WTC11 (cell line): ENCODE results near the gene TIAM2. TPM values are rescaled to one million over a fixed set of nuclear protein-coding genes. Genes with fewer than 3 reads are reported as not detected.

Source experiments
- ATAC-seq: fragments of 200-7000 bp; cut with Tn5 transposase; 2 replicates; pipeline ENCODE4 v1.10.0; 2021; ENCODE audit warnings: mild to moderate bottlenecking, moderate library complexity
- CTCF ChIA-PET: fragments of 300-600 bp; sonication (Branson Sonifier 250); formaldehyde crosslinking; loops from one replicate; lab custom pipeline; 2021; ENCODE audit warnings: antibody characterized with exemption; lab: Charles Lee
- POLR2A ChIA-PET: fragments of 350-600 bp; sonication (Branson Sonifier 250); formaldehyde crosslinking; loops from one replicate; lab custom pipeline; 2021; ENCODE audit warnings: antibody characterized with exemption; lab: Charles Lee
- DNase-seq: peaks from one replicate; pipeline ENCODE4 v3.0.0; 2021; ENCODE audit warnings: low spot score
- H3K27ac Mint-ChIP-seq: 2 replicates; pipeline ENCODE4 v1.8.0; 2021; ENCODE audit warnings: mixed read lengths
- H3K27me3 Mint-ChIP-seq: 2 replicates; pipeline ENCODE4 v1.8.0; 2021; ENCODE audit warnings: low read depth, mild to moderate bottlenecking, moderate library complexity, mixed read lengths
- H3K36me3 Mint-ChIP-seq: 2 replicates; pipeline ENCODE4 v1.8.0; 2021; ENCODE audit warnings: mixed read lengths
- H3K4me1 Mint-ChIP-seq: 2 replicates; pipeline ENCODE4 v1.8.0; 2022; ENCODE audit warnings: mixed read lengths
- H3K4me3 Mint-ChIP-seq: 2 replicates; pipeline ENCODE4 v1.8.0; 2021; ENCODE audit warnings: mild to moderate bottlenecking, moderate library complexity, mixed read lengths
- H3K9me3 Mint-ChIP-seq: 2 replicates; pipeline ENCODE4 v1.8.0; 2021; ENCODE audit warnings: mixed read lengths
- ELF4 ChIP-seq: sonication (generic); formaldehyde crosslinking; IDR thresholded peaks from 2 replicates; pipeline ENCODE4 v1.8.1; 2022; ENCODE audit warnings: low read depth, mild to moderate bottlenecking, moderate library complexity, missing genetic modification reagents
- GRHL2 ChIP-seq: fragments of 250-450 bp; sonication (Bioruptor Pico); IDR thresholded peaks from 2 replicates; pipeline ENCODE4 v1.8.0; 2022; ENCODE audit warnings: mild to moderate bottlenecking, moderate library complexity; ENCODE audit not compliant: insufficient replicate concordance, severe bottlenecking
- GTF2I ChIP-seq: fragments of 250-450 bp; sonication (Bioruptor Pico); conservative IDR thresholded peaks from 2 replicates; pipeline ENCODE4 v1.4.0; 2021; ENCODE audit warnings: mild to moderate bottlenecking
- HMGXB4 ChIP-seq: sonication (generic); formaldehyde crosslinking; IDR thresholded peaks from 2 replicates; pipeline ENCODE4 v1.8.1; 2023; ENCODE audit warnings: mild to moderate bottlenecking, moderate library complexity, missing genetic modification reagents
- JAZF1 ChIP-seq: fragments of 250-450 bp; sonication (Bioruptor Pico); IDR thresholded peaks from 2 replicates; pipeline ENCODE4 v1.9.0; 2021; ENCODE audit warnings: moderate library complexity, mild to moderate bottlenecking, inconsistent platforms
- MAX ChIP-seq: sonication (generic); formaldehyde crosslinking; IDR thresholded peaks from 2 replicates; pipeline ENCODE4 v1.8.0; 2022; ENCODE audit warnings: mild to moderate bottlenecking, missing genetic modification reagents
- MYBL2 ChIP-seq: sonication (generic); formaldehyde crosslinking; IDR thresholded peaks from 2 replicates; pipeline ENCODE4 v1.8.1; 2023; ENCODE audit warnings: mild to moderate bottlenecking, moderate library complexity, missing genetic modification reagents
- SP1 ChIP-seq: sonication (generic); formaldehyde crosslinking; conservative IDR thresholded peaks from 2 replicates; pipeline ENCODE4 v1.8.1; 2022; ENCODE audit warnings: missing genetic modification reagents
- TCF7 ChIP-seq: sonication (generic); formaldehyde crosslinking; IDR thresholded peaks from 2 replicates; pipeline ENCODE4 v1.8.0; 2022; ENCODE audit warnings: mild to moderate bottlenecking, low read depth, missing genetic modification reagents, moderate library complexity
- TP53 ChIP-seq: sonication (generic); formaldehyde crosslinking; IDR thresholded peaks from 2 replicates; pipeline ENCODE4 v1.8.1; 2023; ENCODE audit warnings: mild to moderate bottlenecking, missing genetic modification reagents
- ZNF121 ChIP-seq: sonication (generic); formaldehyde crosslinking; IDR thresholded peaks from 2 replicates; pipeline ENCODE4 v1.8.0; 2023; ENCODE audit warnings: missing genetic modification reagents
- ZNF263 ChIP-seq: sonication (generic); formaldehyde crosslinking; IDR thresholded peaks from 2 replicates; pipeline ENCODE4 v1.8.1; 2022; ENCODE audit warnings: low read depth, mild to moderate bottlenecking, moderate library complexity, missing genetic modification reagents
- total RNA-seq: library from RNA; stranded (reverse); gene quantifications from 3 replicates; pipeline ENCODE4 v1.2.3, GENCODE V29; 2021
- TF ChIP-seq, protein P1 (sequence below): fragments of 250-450 bp; sonication (Bioruptor Pico); IDR thresholded peaks from 2 replicates; pipeline ENCODE4 v1.8.0; 2021; ENCODE audit warnings: mild to moderate bottlenecking
- TF ChIP-seq, protein P2 (sequence below): sonication (generic); formaldehyde crosslinking; IDR thresholded peaks from 2 replicates; pipeline ENCODE4 v1.8.0; 2022; ENCODE audit warnings: mild to moderate bottlenecking, missing genetic modification reagents

TIAM2 gene
- total RNA-seq, 1 experiment from 2014 or later, result 15.1 TPM

- TF ChIP-seq JAZF1 (CRISPR knock-in tag), result no peak
- no peak for TF ChIP-seq GTF2I (CRISPR knock-in tag)
Observed at GRCh38 chr6:154974485-154975149, 20.5 kb upstream of the TIAM2 start (continued).

GRCh38 chr6:154977588-154977987 is 17.5 kb upstream of the TIAM2 start:
- ChIA-PET POLR2A (no interaction called here), CTCF (interaction anchor here (1.0 kb wide), 1 partner anchor 302 kb away, joined by 3 read pairs; no protein-coding TSS in a partner anchor)
- Mint-ChIP-seq H3K9me3 (0 out of 2 replicates have a peak, but pooled peaks cover 7% of the 10 kb centered on the region), H3K36me3 (no peaks in the 10 kb centered on the region; the same call in 1 of the 2 replicates), H3K4me3 (no peak overlapping the region), H3K4me1 (no peaks in the 10 kb centered on the region), H3K27ac (no peak overlapping the region), H3K27me3 (no peaks in the 10 kb centered on the region)
- ATAC-seq, result no peak
- no peak for TF ChIP-seq JAZF1 (CRISPR knock-in tag)
- no peak for TF ChIP-seq TP53 (CRISPR knock-in tag)
- TF ChIP-seq, protein P1, sequence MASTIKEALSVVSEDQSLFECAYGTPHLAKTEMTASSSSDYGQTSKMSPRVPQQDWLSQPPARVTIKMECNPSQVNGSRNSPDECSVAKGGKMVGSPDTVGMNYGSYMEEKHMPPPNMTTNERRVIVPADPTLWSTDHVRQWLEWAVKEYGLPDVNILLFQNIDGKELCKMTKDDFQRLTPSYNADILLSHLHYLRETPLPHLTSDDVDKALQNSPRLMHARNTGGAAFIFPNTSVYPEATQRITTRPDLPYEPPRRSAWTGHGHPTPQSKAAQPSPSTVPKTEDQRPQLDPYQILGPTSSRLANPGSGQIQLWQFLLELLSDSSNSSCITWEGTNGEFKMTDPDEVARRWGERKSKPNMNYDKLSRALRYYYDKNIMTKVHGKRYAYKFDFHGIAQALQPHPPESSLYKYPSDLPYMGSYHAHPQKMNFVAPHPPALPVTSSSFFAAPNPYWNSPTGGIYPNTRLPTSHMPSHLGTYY (CRISPR knock-in tag), result no peak
- TF ChIP-seq HMGXB4 (CRISPR knock-in tag), result no peak
- no peak for TF ChIP-seq GRHL2 (CRISPR knock-in tag)
- TF ChIP-seq GTF2I (CRISPR knock-in tag), result no peak
- TF ChIP-seq TCF7 (CRISPR knock-in tag), result no peak
- no peak for TF ChIP-seq MYBL2
- TF ChIP-seq ZNF263 (CRISPR knock-in tag), result no peak
- no peak for TF ChIP-seq SP1 (CRISPR knock-in tag)
- no peak for TF ChIP-seq MAX (CRISPR knock-in tag)
- TF ChIP-seq ELF4 (CRISPR knock-in tag), result no peak
- DNase-seq, result no peak

DNA sequence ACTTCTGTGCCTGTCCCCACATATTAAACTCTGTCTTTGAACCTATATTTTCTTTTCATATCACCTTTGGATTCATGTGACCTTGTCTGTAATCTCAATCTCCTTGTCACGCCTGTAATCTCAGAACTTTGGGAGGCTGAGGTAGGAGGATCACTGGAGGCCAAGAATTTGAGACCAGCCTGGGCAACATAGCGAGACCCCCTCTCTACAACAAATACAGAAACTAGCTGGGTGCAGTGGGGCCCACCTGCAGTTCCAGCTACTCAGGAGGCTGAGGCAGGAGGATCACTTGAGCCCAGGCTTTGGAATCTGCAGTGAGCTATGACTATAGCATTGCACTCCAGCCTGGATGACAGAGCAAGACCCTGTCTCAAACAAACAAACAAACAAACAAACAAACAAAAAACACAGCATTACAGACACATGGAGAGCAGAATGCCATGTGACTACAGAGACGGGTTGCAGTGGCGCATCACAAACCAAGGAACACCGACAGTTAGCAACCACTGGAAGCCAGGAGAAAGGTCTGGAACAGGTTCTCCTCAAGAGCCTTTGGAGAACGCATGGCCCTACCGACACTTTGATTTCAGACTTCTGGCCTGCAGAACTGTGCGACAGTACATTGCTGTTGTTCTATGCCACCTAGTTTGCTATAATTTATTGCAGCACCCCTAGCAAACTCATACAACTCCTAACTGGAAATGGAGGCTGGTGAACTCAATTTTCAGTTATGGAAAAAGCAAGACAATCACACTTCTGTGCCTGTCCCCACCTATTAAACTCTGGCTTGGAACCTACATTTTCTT is 14.6 kb upstream of the TIAM2 start:
- no peak overlapping the region for H3K27ac Mint-ChIP-seq
- no peaks in the 10 kb centered on the region for H3K36me3 Mint-ChIP-seq

More for the DNA sequence above, 14.6 kb upstream of the TIAM2 start:
- 0 out of 2 replicates have a peak, but pooled peaks cover 7% of the 10 kb centered on the region for H3K9me3 Mint-ChIP-seq
- H3K27me3 Mint-ChIP-seq, result no peaks in the 10 kb centered on the region
- DNase-seq, result no peak
- TF ChIP-seq ZNF121, result peak; percentile 25; the same call in 1 of the 2 replicates
- TF ChIP-seq, protein P2, sequence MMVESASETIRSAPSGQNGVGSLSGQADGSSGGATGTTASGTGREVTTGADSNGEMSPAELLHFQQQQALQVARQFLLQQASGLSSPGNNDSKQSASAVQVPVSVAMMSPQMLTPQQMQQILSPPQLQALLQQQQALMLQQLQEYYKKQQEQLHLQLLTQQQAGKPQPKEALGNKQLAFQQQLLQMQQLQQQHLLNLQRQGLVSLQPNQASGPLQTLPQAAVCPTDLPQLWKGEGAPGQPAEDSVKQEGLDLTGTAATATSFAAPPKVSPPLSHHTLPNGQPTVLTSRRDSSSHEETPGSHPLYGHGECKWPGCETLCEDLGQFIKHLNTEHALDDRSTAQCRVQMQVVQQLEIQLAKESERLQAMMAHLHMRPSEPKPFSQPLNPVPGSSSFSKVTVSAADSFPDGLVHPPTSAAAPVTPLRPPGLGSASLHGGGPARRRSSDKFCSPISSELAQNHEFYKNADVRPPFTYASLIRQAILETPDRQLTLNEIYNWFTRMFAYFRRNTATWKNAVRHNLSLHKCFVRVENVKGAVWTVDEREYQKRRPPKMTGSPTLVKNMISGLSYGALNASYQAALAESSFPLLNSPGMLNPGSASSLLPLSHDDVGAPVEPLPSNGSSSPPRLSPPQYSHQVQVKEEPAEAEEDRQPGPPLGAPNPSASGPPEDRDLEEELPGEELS (CRISPR knock-in tag), result no peak
- TF ChIP-seq, all 79 proteins: peak for 1
- ATAC-seq, result no peak
- Mint-ChIP-seq H3K4me1 (no peaks in the 10 kb centered on the region), H3K4me3 (no peak overlapping the region)
- ChIA-PET CTCF (no interaction called here), POLR2A (no interaction called here)
